NOMO-1 treated with DMSO at 0.1 percent for 48 hours (cell line): ENCODE data around the gene CCDC69.

Experiments used
- DNase-seq: peaks from one replicate; lab custom pipeline; 2025; ENCODE audit not compliant: unreplicated experiment; lab: John Stamatoyannopoulos, UW

Gene CCDC69

DNA sequence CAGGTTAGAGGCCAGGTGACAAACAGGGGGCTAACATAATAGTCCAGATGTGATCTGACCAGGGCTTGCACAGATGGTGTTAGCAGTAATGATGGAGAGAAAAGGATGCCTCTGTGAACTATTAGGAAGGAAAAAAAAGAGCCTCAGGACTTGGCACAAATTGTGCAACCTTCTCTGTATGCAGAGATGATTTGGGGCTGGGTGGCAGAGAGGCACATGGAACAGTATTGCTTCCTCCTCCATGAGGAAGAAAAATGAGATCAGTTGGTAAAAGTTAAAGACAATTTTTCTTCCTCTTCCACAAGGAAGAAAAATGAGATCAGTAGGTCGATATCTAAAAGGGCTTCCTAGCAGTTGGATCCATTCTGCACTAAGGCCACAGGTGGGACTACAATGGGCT lies 52.4 kb downstream of the CCDC69 start:
- peak; percentile 20 for DNase-seq

- DNase-seq = no peak
Measured at GRCh38 chr5:151168602-151169344, 55.1 kb downstream of the CCDC69 start.

GRCh38 chr5:151167022-151167421 lies 56.9 kb downstream of the CCDC69 start:
- no peak for DNase-seq

GRCh38 chr5:151164687-151165392 lies 59.1 kb downstream of the CCDC69 start:
- DNase-seq = peak; percentile 70

DNA sequence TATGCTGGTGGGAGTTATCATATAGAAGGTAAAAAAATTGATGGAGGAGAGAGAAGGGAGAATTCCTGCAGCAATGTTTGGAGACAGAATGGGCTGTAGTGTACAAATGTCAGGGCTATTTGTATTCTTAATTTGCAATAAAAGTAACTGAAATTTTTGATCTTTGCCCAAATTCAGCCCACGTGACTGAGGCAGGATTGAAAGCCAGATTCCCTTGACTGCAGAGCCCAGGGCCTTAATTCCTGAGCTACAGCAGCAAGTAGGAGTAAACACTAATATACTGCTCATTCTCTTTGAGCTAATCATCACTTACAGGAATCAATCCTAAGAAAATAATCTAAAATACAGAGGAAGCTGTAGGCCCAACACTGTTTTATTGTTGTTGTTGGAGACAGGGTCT lies 61.1 kb downstream of the CCDC69 start:
- DNase-seq = no peak

DNA sequence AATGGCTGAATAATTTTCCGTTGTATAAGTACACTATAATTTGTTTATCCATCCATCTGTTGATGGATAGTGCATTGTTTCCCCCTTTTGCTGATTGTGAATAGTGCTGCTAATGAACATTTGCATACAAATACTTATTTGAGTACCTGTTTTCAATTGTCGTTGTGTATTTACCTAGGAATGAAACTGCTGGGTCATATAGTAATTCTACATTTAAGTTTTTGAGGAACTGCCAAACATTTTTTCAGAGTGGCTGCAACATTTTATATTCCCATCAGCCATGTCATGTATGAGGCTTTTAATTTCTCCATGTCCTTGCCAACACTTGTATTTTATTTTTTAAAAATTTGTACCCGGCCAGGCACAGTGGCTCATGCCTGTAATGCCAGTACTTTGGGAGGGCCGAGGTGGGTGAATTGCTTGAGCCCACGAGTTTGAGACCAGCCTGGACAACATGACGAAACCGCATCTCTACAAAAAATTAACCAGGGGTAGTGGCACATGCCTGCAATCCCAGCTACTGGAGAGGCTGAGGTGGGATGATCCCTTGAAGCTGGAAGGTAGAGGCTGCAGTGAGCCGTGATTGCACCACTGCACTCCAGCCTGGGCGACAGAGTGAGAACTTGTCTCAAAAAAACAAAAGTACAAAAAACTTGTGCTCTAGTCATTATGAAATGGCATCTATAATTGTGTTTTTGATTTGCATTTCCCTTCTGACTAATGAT lies 64.1 kb downstream of the CCDC69 start:
- no peak for DNase-seq

DNA sequence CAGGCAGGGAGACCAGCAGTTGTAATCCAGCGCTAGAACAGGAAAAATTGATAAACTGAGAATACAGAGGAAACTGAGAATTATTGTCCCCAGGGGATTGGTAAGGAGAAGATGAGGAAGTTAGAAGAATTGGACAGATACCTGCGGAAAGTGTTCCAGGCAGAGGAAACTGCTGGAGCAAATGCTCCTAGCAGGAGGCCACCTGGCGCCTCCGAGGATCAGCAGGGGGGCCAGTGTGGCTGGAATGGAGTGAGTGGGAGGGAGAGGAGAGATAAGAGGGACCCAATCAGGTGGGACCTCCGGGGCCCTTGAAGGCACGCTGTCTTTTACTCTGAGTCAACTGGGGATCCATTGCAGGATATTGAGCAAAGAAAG lies 65.6 kb downstream of the CCDC69 start:
- DNase-seq = no peak

- DNase-seq = peak; percentile 60
Measured at GRCh38 chr5:151157426-151158286, 66.2 kb downstream of the CCDC69 start, which contains the start of gene ANXA6. Gene ANXA6 (minus strand): TSS chr5:151157779. CDS start chr5:151147901, 9,878 bp downstream.

GRCh38 chr5:151156507-151157420 lies 67.1 kb downstream of the CCDC69 start:
- DNase-seq = no peak

- no peak for DNase-seq
Measured at GRCh38 chr5:151155775-151156506, 68.0 kb downstream of the CCDC69 start.

DNA sequence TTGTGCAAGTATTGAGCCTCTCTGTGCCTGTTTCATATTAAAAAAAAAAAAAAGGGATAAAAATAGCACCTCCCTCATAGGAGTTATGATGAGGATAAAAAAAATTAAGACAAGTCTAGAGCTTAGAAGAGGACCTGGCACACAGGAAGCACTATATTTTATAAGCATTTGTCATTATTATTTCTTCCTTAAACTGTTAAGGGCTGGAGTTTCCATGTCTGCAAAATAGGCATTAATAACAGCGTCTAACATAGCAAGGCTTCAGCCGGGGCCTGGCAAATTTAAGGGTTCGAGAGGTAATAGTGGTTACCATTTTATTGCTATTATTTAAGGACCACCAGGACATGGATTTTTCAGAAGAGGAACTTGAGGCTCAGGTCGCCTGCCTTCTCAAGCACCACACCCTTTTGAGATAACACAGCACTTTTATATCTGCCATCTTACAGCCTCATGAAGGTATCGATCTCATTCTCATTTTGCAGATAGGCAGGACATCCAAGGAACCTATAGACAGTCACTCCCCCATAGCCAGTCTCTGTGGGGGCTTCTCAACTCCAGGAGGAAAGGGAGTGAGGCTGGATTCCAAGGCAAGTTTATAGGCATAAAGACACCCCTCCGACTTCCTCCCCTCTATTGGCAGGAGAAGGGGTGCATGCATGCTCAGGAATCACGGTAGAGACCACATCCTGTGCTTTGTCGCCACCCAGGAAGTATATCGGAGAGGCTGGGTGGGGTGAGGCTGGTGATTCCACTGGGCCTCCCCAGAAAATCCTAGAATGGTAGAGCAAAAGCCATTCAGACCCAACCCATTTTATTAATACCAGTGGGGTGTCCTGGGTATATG lies 68.7 kb downstream of the CCDC69 start:
- DNase-seq = peak; percentile 35

GRCh38 chr5:151153766-151154272 lies 70.1 kb downstream of the CCDC69 start:
- no peak for DNase-seq

GRCh38 chr5:151153300-151153699 lies 70.6 kb downstream of the CCDC69 start:
- no peak for DNase-seq

DNA sequence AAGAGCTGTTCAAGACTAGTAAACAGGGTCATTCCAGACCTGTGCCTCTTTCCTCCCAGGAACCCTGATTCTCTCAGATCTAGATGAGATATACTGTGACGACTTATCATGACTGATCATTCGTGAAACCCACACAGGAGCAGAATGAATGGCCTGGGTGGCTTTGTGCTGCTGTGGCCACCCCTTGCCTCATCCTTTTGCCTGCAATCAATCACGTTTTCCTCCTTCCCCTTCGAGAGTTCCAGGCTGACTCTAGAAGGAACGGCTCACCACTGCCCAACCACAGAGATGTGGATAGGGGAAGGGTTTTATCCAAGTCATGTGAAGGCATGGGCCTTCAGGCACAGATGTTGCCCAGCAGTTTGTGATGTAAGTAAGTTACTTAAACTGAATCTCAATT lies 72.1 kb downstream of the CCDC69 start:
- peak; percentile 96 for DNase-seq

- no peak for DNase-seq
Measured at GRCh38 chr5:151151263-151151660, 72.6 kb downstream of the CCDC69 start.

- DNase-seq = peak; percentile 90
Measured at GRCh38 chr5:151150471-151151262, 73.2 kb downstream of the CCDC69 start.

- DNase-seq = no peak
Measured at GRCh38 chr5:151148583-151148982, 75.3 kb downstream of the CCDC69 start.
